Activated CD8-positive, alpha-beta memory T cell treated with anti-CD3 and anti-CD28 coated beads for 1 hour (primary cell): ENCODE data around the gene MEP1B.

ENCODE experiments used
- DNase-seq, 2 donors: peaks; one replicate each; pipeline ENCODE4 v3.0.0-alpha.2; 2020; ENCODE audit warnings: low read depth in 1 of 2; ENCODE audit errors: extremely low read depth in 1 of 2

Gene MEP1B

GRCh38 chr18:32262092-32262491 is 72.3 kb downstream of the MEP1B start:
- DNase-seq, result no peak

- DNase-seq, result no peak
Observed at GRCh38 chr18:32264401-32264800, 74.6 kb downstream of the MEP1B start.

- DNase-seq, result no peak
Observed at GRCh38 chr18:32267463-32267862, 77.6 kb downstream of the MEP1B start.
